KOPT-K1 (cell line): ENCODE data around the gene PAXX.
A peak's percentile ranks its signal among the peaks of the same experiment; 100 is the strongest.

Source experiments
- H3K27ac ChIP-seq: fragments of 200-600 bp; sonication (generic); 2 replicates; pipeline ENCODE4 v1.5.1; 2016; ENCODE audit warnings: antibody characterized with exemption, mild to moderate bottlenecking, low read depth, low read length; ENCODE audit not compliant: poor library complexity, severe bottlenecking
- H3K36me3 ChIP-seq: fragments of 200-600 bp; sonication (generic); 2 replicates; pipeline ENCODE4 v1.5.1; 2017; ENCODE audit warnings: antibody characterized with exemption, mild to moderate bottlenecking, low read length, moderate library complexity; ENCODE audit not compliant: insufficient read depth
- H3K9me3 ChIP-seq: fragments of 200-600 bp; sonication (generic); 2 replicates; pipeline ENCODE4 v1.5.1; 2017; ENCODE audit warnings: antibody characterized with exemption, low read length, mild to moderate bottlenecking; ENCODE audit not compliant: insufficient read depth, poor library complexity, severe bottlenecking

PAXX gene

DNA sequence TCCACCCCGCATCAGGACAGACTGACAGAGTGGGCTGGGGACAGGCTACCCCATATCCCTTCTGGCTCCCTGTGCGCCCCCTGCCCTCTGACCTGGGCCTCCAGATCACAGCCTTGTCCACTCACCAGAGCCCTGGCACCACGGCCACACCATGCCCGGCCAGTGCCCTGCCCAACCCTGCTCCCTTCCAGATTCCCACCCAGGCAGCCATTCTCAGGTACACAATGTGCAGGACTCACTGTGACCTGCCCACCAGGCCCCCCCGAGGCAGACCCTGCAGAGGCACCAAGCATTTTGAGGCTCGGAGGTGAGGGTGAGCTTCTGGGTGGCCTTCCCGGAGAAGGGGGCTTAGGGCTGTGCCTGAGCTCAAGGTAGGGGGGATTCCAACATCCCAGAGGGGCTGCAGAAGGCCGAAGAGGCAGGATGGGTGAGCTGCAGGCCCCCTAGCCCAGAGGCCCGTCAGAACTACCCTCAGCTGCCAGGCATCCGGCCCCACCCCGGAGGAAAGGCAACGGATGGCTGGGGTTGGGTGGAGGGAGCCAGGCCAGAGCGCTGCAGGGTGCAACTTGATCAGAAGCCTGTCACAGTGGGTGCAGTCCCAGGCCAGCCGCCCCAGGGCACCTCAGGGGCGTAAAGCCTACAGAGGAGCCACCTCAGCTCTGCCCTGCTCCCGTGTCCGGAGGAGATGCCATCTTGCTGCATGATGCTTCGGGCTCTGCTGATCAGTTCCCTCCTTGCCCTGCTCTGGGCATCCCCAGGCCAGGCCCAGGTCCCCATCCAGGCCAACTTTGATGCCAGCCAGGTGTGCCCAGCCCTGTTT, 9.8 kb upstream of the PAXX start, which contains the start of gene LCNL1:
Gene LCNL1 (plus strand): TSS at position 762 of the 820 bp plus-strand sequence. CDS start 594 bp downstream, outside the sequence.
- Histone ChIP-seq H3K27ac (no peak within 1 kb of the TSS), H3K36me3 (no peaks in the 10 kb centered on the region), H3K9me3 (no peaks in the 10 kb centered on the region)

DNA sequence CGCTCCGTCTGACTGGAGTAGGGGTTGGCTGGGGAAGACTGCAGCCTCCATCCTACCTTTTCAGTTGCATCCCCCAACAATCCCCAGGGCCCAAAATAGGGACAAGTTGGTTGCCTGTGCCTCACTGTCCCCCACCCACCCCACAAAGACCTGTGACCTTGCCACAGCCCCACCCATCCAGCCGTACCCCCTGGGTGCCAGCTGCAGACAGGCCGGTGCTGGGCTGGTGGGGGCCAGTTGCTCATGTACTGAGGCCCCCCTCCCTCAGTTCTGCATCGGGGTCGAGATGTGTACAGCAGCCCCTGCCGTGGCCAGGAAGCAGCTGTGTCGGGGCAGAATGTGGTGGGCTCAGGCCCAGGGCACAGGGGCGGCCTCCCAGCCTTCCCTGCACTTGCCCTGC, 9.1 kb upstream of the PAXX start:
- H3K9me3 ChIP-seq, result no peaks in the 10 kb centered on the region
- H3K36me3 ChIP-seq, result no peaks in the 10 kb centered on the region
- H3K27ac ChIP-seq, result no peak overlapping the region

DNA sequence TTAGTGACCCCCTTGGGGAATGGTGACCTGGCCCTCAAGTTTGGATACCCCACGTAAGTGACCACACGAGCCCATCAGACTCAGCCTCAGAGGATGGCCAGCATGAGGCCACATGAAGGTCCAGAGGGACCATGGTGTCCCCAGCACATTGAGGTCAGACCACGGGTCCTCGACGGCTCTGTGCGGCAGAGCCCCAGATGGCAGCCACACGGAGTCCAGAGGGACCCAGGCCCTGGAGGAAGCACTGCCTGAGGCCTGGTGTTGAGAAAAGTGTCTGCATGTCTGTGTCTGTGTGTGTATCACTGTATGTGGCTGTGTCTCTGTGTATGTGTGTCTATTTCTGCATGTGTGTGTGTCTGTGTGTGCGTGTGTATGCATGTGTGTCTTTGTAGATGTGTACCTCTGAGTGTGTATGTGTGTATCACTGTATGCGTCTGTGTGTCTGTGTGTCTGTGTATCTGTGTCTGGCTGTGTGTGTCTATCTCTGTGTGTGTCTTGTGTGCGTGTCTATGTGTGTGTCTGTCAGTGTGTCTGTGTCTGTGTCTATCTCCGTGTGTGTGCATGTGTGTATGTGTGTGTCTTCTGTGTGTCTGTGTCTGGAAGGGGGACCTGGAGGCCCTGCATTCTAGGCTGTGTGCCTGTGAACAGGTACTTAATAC, 8.4 kb upstream of the PAXX start:
- Histone ChIP-seq H3K36me3 (no peaks in the 10 kb centered on the region), H3K27ac (no peak overlapping the region), H3K9me3 (no peaks in the 10 kb centered on the region)

DNA sequence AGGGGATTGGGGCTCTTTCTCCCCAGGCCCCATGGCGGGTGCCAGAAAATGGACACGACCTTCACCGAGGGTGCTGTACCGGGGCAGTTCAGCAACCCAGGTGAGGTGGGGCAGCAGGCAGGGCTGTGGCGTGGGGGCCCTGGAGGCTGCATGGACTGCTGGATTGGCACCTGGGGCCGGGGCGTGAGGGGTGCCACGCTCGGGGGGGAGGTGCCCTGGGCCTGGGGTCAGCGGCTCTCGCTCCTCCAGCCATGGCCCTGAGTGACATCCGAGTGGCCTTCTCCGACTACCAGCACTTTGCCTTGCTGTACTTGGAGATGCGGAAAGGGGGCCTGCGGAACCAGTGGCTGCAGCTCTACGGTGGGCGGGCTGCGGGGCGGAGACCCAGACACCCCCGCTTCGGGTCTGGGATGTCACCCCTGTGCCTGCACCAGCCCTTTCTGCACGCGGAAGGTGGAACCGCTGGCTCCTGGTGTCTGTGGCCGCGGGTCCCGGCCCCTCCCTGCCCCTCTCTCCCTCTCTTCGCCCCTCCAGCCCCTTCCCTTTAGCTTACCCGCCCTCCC, 7.7 kb upstream of the PAXX start:
- Histone ChIP-seq H3K36me3 (no peaks in the 10 kb centered on the region), H3K27ac (no peak overlapping the region), H3K9me3 (no peaks in the 10 kb centered on the region)

- H3K36me3 ChIP-seq, result no peaks in the 10 kb centered on the region
- H3K27ac ChIP-seq, result no peak overlapping the region
- H3K9me3 ChIP-seq, result no peaks in the 10 kb centered on the region
These were observed 7.1 kb upstream of the PAXX start for GRCh38 chr9:136985027-136985602.

- Histone ChIP-seq H3K27ac (no peak overlapping the region), H3K9me3 (no peaks in the 10 kb centered on the region), H3K36me3 (no peaks in the 10 kb centered on the region)
These were observed 6.4 kb upstream of the PAXX start for GRCh38 chr9:136985853-136986252.

DNA sequence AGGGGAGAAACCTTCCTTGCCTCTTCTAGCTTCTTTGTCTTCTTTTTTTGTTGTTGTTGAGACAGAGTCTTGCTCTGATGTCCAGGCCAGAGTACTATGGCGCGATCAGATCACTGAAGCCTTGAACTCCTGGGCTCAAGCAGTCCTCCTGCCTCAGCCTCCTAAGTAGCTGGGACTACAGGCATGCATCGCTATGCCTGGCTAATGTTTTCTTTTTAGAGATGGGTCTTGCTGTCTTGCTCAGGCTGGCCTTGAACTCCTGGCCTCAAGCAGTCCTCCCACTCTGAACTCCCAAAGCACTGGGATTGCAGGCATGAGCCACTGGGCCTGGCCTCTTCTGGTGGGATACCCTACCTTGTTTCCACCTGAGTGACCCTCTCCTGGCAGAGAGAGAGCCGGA, 3.4 kb upstream of the PAXX start:
- no peaks in the 10 kb centered on the region for H3K9me3 ChIP-seq
- no peak overlapping the region for H3K27ac ChIP-seq
- H3K36me3 ChIP-seq, result peaks cover 5% of the 10 kb centered on the region; the same call in 1 of the 2 replicates

GRCh38 chr9:136990242-136990911, 1.8 kb upstream of the PAXX start:
- Histone ChIP-seq H3K27ac (no peak overlapping the region), H3K36me3 (peaks cover 13% of the 10 kb centered on the region; the same call in 1 of the 2 replicates), H3K9me3 (no peaks in the 10 kb centered on the region)

GRCh38 chr9:136992819-136993369, 672 bp downstream of the PAXX start:
- Histone ChIP-seq H3K9me3 (no peaks in the 10 kb centered on the region), H3K27ac (peak overlapping the region; percentile 86), H3K36me3 (peaks cover 13% of the 10 kb centered on the region; the same call in 1 of the 2 replicates)

DNA sequence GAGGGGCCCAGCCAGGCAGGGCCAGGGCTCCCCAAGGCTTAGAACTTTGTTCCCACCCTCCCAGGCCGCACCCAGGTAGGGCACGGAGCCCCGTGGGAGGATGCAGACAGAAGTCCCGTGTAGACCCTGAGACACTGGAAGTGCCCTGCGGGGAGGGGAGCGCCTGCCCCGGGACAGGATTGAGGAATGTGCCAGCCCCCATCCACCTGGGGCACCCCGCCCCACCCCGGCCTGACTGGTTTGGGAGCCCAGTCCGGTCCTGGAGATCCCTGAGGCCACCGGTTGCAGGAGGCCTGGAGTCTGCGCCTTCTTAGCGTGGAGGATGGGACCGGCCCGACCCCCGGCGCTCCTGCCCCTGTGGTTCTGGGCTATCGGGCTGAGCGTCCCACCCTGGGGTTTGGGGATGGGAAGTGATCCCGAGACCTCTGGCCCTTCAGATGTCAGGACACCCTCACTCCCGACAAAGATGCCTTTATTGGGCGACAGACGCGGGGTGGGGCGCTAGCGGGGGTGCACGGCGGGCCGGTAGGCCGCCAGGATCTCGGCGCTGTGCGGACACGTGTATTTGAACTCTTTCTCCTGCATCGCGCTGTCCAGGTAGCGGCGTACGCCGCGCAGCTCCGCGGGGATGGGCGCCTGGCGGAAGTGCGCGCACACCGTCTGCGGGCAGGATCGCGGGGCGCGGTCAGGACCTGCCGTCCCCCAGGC, 2.1 kb downstream of the PAXX start:
- H3K9me3 ChIP-seq, result no peaks in the 10 kb centered on the region
- H3K36me3 ChIP-seq, result peaks cover 13% of the 10 kb centered on the region; the same call in 1 of the 2 replicates
- no peak overlapping the region for H3K27ac ChIP-seq

DNA sequence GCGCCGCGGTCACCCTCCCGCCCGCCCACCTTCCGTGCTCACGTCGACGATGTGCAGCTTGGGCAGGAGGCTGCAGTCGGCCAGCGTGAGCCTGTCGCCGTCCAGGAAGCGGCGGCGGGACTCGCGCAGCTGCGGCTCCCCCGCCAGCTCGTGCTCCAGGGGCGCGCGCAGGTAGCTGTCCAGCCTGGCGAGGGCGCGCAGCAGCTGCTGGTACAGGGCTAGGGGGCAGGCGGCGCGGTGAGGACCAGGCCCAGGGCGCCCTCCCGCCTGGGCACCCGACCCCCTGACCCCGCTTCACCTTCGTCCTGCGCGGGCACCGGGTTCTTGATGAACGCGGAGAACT, 2.6 kb downstream of the PAXX start:
- Histone ChIP-seq H3K36me3 (peaks cover 13% of the 10 kb centered on the region; the same call in 1 of the 2 replicates), H3K27ac (no peak overlapping the region), H3K9me3 (no peaks in the 10 kb centered on the region)

DNA sequence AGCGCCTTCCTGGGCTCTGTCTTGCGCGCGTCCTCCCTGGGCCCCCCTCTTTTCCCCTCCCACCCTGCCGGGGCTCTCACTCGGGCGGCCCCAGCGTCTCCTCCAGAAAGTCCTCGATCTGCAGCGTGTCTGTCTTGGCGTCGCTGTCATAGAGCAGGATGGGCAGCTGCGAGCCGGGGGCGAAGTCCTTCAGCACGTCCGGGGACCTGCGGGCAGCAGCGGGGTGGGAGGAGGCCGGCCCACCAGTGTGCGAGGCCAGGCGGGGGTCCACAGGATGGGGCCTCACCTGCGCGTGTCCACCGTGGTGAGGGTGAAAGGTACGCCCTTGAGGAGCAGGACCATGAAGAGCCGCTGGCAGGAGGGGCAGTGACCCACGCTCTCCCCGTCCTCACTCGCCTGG, 3.1 kb downstream of the PAXX start:
- Histone ChIP-seq H3K36me3 (peaks cover 13% of the 10 kb centered on the region; the same call in 1 of the 2 replicates), H3K27ac (no peak overlapping the region), H3K9me3 (no peaks in the 10 kb centered on the region)

GRCh38 chr9:136995772-136996311, 3.6 kb downstream of the PAXX start:
- Histone ChIP-seq H3K27ac (no peak overlapping the region), H3K9me3 (no peaks in the 10 kb centered on the region), H3K36me3 (peaks cover 13% of the 10 kb centered on the region; the same call in 1 of the 2 replicates)
